Gastrocnemius medialis (tissue), 4 donors: ENCODE data around the gene JMJD1C. TPM values are rescaled to one million over a fixed set of nuclear protein-coding genes. Genes with fewer than 3 reads are reported as not detected.
A peak's percentile ranks its signal among the peaks of the same experiment; 100 is the strongest.

ENCODE experiments used
- ATAC-seq, 2 donors: fragments of 150-250 bp; one replicate each; pipeline ENCODE4 v1.9.1; 2016
- DNase-seq, 2 donors: peaks; one replicate each; pipeline ENCODE4 v3.0.0-alpha.2; 2019
- H3K27ac ChIP-seq, 4 donors: fragments of 200-600 bp; sonication (generic); 1 replicate in 1 of 4; 2 replicates in 3 of 4; pipeline ENCODE4 v1.5.1; 2016 to 2018; ENCODE audit warnings: mild to moderate bottlenecking in 2 of 4, moderate library complexity in 1 of 4
- H3K27me3 ChIP-seq, 3 donors: fragments of 200-600 bp; sonication (generic) in 2 of 3; 1 replicate in 1 of 3; 2 replicates in 2 of 3; pipeline versions ENCODE4 v1.5.1 to v1.6.0; 2016 to 2019; ENCODE audit warnings: mild to moderate bottlenecking in 1 of 3, moderate library complexity in 1 of 3
- H3K36me3 ChIP-seq, 2 donors: fragments of 200-600 bp; sonication (generic) in 1 of 2; one replicate each; pipeline ENCODE4 v1.5.1; 2017 to 2018
- H3K4me1 ChIP-seq, 2 donors: fragments of 200-600 bp; sonication (generic) in 1 of 2; one replicate each; pipeline ENCODE4 v1.5.1; 2016 to 2017; ENCODE audit warnings: mild to moderate bottlenecking in 2 of 2
- H3K4me3 ChIP-seq, 4 donors: fragments of 200-600 bp; sonication (generic) in 3 of 4; 1 replicate in 1 of 4; 2 replicates in 3 of 4; pipeline ENCODE4 v1.5.1; 2016 to 2019; ENCODE audit warnings: mild to moderate bottlenecking in 2 of 4
- H3K9me3 ChIP-seq, 3 donors: fragments of 200-600 bp; sonication (generic) in 2 of 3; 1 replicate in 1 of 3; 2 replicates in 2 of 3; pipeline ENCODE4 v1.5.1; 2016 to 2019
- CTCF ChIP-seq, 5 experiments: fragments of 450-650 bp in 3 of 5; fragments of 200-600 bp in 2 of 5; sonication (generic) in 2 of 5; IDR thresholded peaks in 4 of 5; conservative IDR thresholded peaks in 1 of 5; 1 replicate in 4 of 5; 2 replicates in 1 of 5; pipeline ENCODE4 v1.5.1; 2016 to 2019; ENCODE audit warnings: antibody characterized with exemption in 5 of 5, mild to moderate bottlenecking in 3 of 5, moderate library complexity in 3 of 5
- POLR2A ChIP-seq, 2 donors: fragments of 450-650 bp; IDR thresholded peaks; one replicate each; pipeline ENCODE4 v1.6.1; 2017; ENCODE audit warnings: antibody characterized with exemption in 2 of 2, mild to moderate bottlenecking in 2 of 2, moderate library complexity in 2 of 2
- in situ Hi-C, 4 donors: fragments of 200-750 bp; cut with MboI; loops; one replicate each; pipeline versions ENCODE4 v1.15.0 to v1.8.0; 2017; ENCODE audit warnings: low sequenced_read_pairs in 4 of 4
- intact Hi-C: fragments of 100-400 bp; cut with DNase I; formaldehyde crosslinking; loops from one replicate; pipeline ENCODE4 v1.15.1; 2023; ENCODE audit warnings: low total_unique reads
- total RNA-seq, 4 donors: library from RNA; depleted of rRNA; stranded (reverse); fragments of >200 nt; gene quantifications; one replicate each; pipeline versions ENCODE4 v1.1.0 to v1.2.3, GENCODE V29; 2016

Gene JMJD1C
- total RNA-seq, 4 donors from 2014 or later, result 22.5 to 74.1 (median 46.9) TPM

DNA sequence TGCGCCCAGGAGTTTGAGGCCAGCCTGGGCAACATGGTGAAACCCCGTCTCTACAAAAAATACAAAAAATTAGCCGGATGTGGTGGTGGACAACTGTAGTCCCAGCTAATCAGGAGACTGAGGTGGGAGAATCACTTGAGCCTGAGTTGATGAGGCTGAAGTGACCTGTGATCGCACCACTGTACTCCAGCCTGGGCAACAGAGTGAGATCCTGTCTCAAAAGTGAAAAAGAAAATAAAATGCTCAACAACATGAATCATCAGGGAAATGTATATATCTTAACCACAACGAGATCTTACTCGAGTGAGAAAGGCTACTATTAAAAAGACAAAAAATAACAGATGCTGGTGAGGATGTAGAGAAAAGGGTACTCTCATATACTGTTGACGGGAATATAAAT is 72.7 kb downstream of the JMJD1C start:
- no peaks in the 10 kb centered on the region for H3K27me3 ChIP-seq
- no peaks in the 10 kb centered on the region for H3K9me3 ChIP-seq
- H3K4me3 ChIP-seq, result no peak overlapping the region
- TF ChIP-seq POLR2A (IDR thresholded peaks at IDR 0.05) (no peak), CTCF (IDR thresholded peaks at IDR 0.05 in 4 of 5, conservative IDR thresholded peaks at IDR 0.05 in 1 of 5) (no peak)
- intact Hi-C loops, result no loop called here
- H3K27ac ChIP-seq, result no peak overlapping the region
- ATAC-seq (no peak), DNase-seq (no peak)
- in situ Hi-C loops, result no loop called here
- H3K36me3 ChIP-seq, result no peaks in the 10 kb centered on the region
- peaks cover 0 to 6% of the 10 kb centered on the region in 2 donors for H3K4me1 ChIP-seq

DNA sequence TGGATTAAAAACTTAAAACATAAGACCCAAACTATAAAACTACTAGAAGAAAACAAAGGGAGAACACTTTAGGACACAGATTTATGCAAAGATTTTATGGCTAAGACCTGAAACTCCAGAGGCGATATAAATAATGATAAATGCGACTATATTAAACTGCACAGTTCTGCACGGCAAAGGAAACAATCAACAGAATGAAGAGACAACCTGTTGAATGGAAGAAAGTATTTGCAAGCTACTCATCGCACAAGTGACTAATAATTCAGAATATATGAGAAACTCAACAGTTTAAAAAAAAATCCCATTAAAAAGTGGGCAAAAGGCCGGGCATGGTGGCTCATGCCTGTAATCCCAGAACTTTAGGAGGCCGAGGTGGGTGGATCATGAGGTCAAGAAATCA is 73.6 kb downstream of the JMJD1C start:
- Histone ChIP-seq H3K27me3 (no peaks in the 10 kb centered on the region), H3K4me3 (no peak overlapping the region), H3K9me3 (no peaks in the 10 kb centered on the region), H3K27ac (no peak overlapping the region), H3K4me1 (peaks cover 0 to 6% of the 10 kb centered on the region in 2 donors), H3K36me3 (no peaks in the 10 kb centered on the region)
- no peak for DNase-seq
- TF ChIP-seq CTCF (IDR thresholded peaks at IDR 0.05 in 4 of 5, conservative IDR thresholded peaks at IDR 0.05 in 1 of 5) (no peak), POLR2A (IDR thresholded peaks at IDR 0.05) (no peak)
- in situ Hi-C loops (no loop called here), intact Hi-C loops (no loop called here)
- no peak for ATAC-seq

- no peaks in the 10 kb centered on the region for H3K27me3 ChIP-seq
- DNase-seq (no peak), ATAC-seq (no peak)
- no peak for TF ChIP-seq CTCF (IDR thresholded peaks at IDR 0.05 in 4 of 5, conservative IDR thresholded peaks at IDR 0.05 in 1 of 5)
- TF ChIP-seq POLR2A (IDR thresholded peaks at IDR 0.05), result no peak
- H3K4me1 ChIP-seq, result peaks cover 0 to 7% of the 10 kb centered on the region in 2 donors
- in situ Hi-C loops (no loop called here), intact Hi-C loops (no loop called here)
- H3K36me3 ChIP-seq, result no peaks in the 10 kb centered on the region
- no peak overlapping the region for H3K27ac ChIP-seq
- no peak overlapping the region for H3K4me3 ChIP-seq
- no peaks in the 10 kb centered on the region for H3K9me3 ChIP-seq
These were observed 74.0 kb downstream of the JMJD1C start for GRCh38 chr10:63391812-63392211.

DNA sequence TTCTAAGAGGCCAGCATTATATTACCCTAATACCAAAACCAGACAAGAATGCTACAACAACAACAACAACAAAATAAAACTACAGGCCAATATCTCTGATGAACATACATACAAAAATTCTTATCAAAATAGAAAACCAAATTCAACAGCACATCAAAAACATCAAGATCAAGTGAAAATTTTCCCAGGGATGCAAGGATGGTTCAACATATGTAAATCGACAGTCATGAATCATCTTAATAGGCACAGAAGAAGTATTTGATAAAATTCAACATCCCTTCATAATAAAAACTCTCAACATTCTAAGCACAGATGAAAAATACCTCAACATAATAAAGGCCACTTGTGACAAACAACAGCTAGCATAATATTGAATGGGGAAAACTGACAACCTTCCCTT is 75.3 kb downstream of the JMJD1C start:
- Histone ChIP-seq H3K27me3 (no peaks in the 10 kb centered on the region), H3K36me3 (no peaks in the 10 kb centered on the region), H3K9me3 (no peaks in the 10 kb centered on the region), H3K4me3 (no peak overlapping the region), H3K4me1 (peaks cover 4 to 13% of the 10 kb centered on the region in 2 donors), H3K27ac (no peak overlapping the region)
- TF ChIP-seq POLR2A (IDR thresholded peaks at IDR 0.05) (no peak), CTCF (IDR thresholded peaks at IDR 0.05 in 4 of 5, conservative IDR thresholded peaks at IDR 0.05 in 1 of 5) (no peak)
- intact Hi-C loops, result no loop called here
- ATAC-seq (no peak), DNase-seq (no peak)
- in situ Hi-C loops, result no loop called here

- no peaks in the 10 kb centered on the region for H3K9me3 ChIP-seq
- H3K27ac ChIP-seq, result peak overlapping the region in 2 of 4 donors; percentile 22 to 36
- H3K27me3 ChIP-seq, result no peaks in the 10 kb centered on the region
- H3K36me3 ChIP-seq, result no peaks in the 10 kb centered on the region
- in situ Hi-C loops, result no loop called here
- no peak for TF ChIP-seq POLR2A (IDR thresholded peaks at IDR 0.05)
- TF ChIP-seq CTCF (IDR thresholded peaks at IDR 0.05 in 4 of 5, conservative IDR thresholded peaks at IDR 0.05 in 1 of 5), result no peak
- ATAC-seq (no peak), DNase-seq (no peak)
- intact Hi-C loops, result no loop called here
- peak overlapping the region in 1 of 4 donors; percentile 15 for H3K4me3 ChIP-seq
- peaks cover 12 to 25% of the 10 kb centered on the region in 2 donors for H3K4me1 ChIP-seq
These were observed 77.3 kb downstream of the JMJD1C start for GRCh38 chr10:63388421-63389031.
